Measurements from ENCODE around the gene ZRANB1.

GRCh38 chr10:125022671-125023070 is 80.7 kb downstream of the ZRANB1 start:
- TF ChIP-seq CTCF (IDR thresholded peaks at IDR 0.05) (no peak), POLR2A (IDR thresholded peaks at IDR 0.05) (no peak)

All from testis (tissue), 2 donors.